ENCODE measurements around the gene MIA2. TPM values are rescaled to one million over a fixed set of nuclear protein-coding genes. Genes with fewer than 3 reads are reported as not detected.

Gene MIA2
- total RNA-seq, result 8.8 and 15.7 TPM in 2 replicates

GRCh38 chr14:39233680-39234326 lies at the start of gene MIA2:
Gene MIA2, plus strand, starts transcription at chr14:39233915. Its CDS starts 200 bp downstream, at chr14:39234115.

GRCh38 chr14:39432179-39432618 lies 198.5 kb downstream of the MIA2 start, which contains the start of gene FBXO33:
Gene FBXO33, minus strand, starts transcription at chr14:39432433. Its CDS starts 271 bp downstream, at chr14:39432162.

Other genes with a start within 250 kb of the MIA2 start
- 178 and 240 TPM in 2 replicates for gene SEC23A, start 130.7 kb upstream of the MIA2 start, total RNA-seq
- 14.7 and 18.4 TPM in 2 replicates for gene GEMIN2, start 119.6 kb upstream of the MIA2 start, total RNA-seq
- 19.3 and 22.0 TPM in 2 replicates for gene TRAPPC6B, start 63.6 kb upstream of the MIA2 start, total RNA-seq
- gene PNN, start 58.7 kb upstream of the MIA2 start, total RNA-seq, result 9.4 and 13.3 TPM in 2 replicates
- gene FBXO33, start 198.5 kb downstream of the MIA2 start, total RNA-seq, result 4.3 and 6.3 TPM in 2 replicates